HepG2 (cell line): ENCODE data around the gene BPIFB2. TPM values are rescaled to one million over a fixed set of nuclear protein-coding genes. Genes with fewer than 3 reads are reported as not detected.

Experiments used
- ASH2L ChIP-seq: fragments of 300-600, 200-600 bp; sonication (generic); IDR thresholded peaks from 2 replicates; pipeline ENCODE4 v1.7.0; 2017; ENCODE audit warnings: low read depth, mild to moderate bottlenecking, moderate library complexity, mixed read lengths, low read length; ENCODE audit not compliant: insufficient read length
- ATF1 ChIP-seq: IDR thresholded peaks from 2 replicates; pipeline ENCODE4 v1.6.1; 2016; ENCODE audit warnings: mild to moderate bottlenecking, control low read depth
- CREM ChIP-seq, 2 experiments: sonication (generic) in 1 of 2; formaldehyde crosslinking in 1 of 2; IDR thresholded peaks; 2 replicates each; pipeline versions ENCODE4 v1.4.0 to v1.6.1; 2016 to 2020; ENCODE audit warnings: antibody characterized with exemption in 1 of 2, mild to moderate bottlenecking in 1 of 2, missing genetic modification reagents in 1 of 2
- ESRRA ChIP-seq: sonication (generic); formaldehyde crosslinking; IDR thresholded peaks from 2 replicates; pipeline ENCODE4 v1.5.1; 2020; ENCODE audit warnings: mild to moderate bottlenecking, low read depth, missing genetic modification reagents
- HNRNPLL ChIP-seq: fragments of 200-400 bp; formaldehyde crosslinking; IDR thresholded peaks from 2 replicates; pipeline ENCODE4 v1.6.1; 2017; ENCODE audit warnings: mild to moderate bottlenecking, low read depth, low read length; ENCODE audit not compliant: poor library complexity, severe bottlenecking
- NR1H2 ChIP-seq: sonication (generic); formaldehyde crosslinking; IDR thresholded peaks from 2 replicates; pipeline ENCODE4 v1.8.1; 2022; ENCODE audit warnings: low read depth, missing genetic modification reagents, borderline replicate concordance
- PRMT3 ChIP-seq: sonication (generic); formaldehyde crosslinking; IDR thresholded peaks from 2 replicates; pipeline ENCODE4 v1.8.1; 2022; ENCODE audit warnings: low read depth, mild to moderate bottlenecking, moderate library complexity, missing genetic modification reagents, borderline replicate concordance
- SOX5 ChIP-seq: IDR thresholded peaks from 2 replicates; pipeline ENCODE4 v1.6.1; 2016; ENCODE audit warnings: borderline replicate concordance
- SP2 ChIP-seq: sonication (generic); formaldehyde crosslinking; IDR thresholded peaks from 2 replicates; pipeline ENCODE4 v1.5.1; 2020; ENCODE audit warnings: mild to moderate bottlenecking, missing genetic modification reagents
- STAG1 ChIP-seq: sonication (generic); formaldehyde crosslinking; IDR thresholded peaks from 2 replicates; pipeline ENCODE4 v1.4.0; 2020; ENCODE audit warnings: missing genetic modification reagents
- TBP ChIP-seq: sonication (generic); formaldehyde crosslinking; IDR thresholded peaks from 2 replicates; pipeline ENCODE4 v1.5.0; 2020; ENCODE audit warnings: missing genetic modification reagents
- YY1 ChIP-seq: IDR thresholded peaks from 2 replicates; pipeline ENCODE4 v1.6.1; 2011; ENCODE audit warnings: low read length, low read depth, moderate library complexity, mild to moderate bottlenecking; ENCODE audit not compliant: insufficient read depth, insufficient replicate concordance
- ZBTB20 ChIP-seq: sonication (generic); formaldehyde crosslinking; IDR thresholded peaks from 2 replicates; pipeline ENCODE4 v1.8.1; 2023; ENCODE audit warnings: missing genetic modification reagents, low read depth, mild to moderate bottlenecking, borderline replicate concordance
- ZBTB7A ChIP-seq: sonication (generic); formaldehyde crosslinking; IDR thresholded peaks from 2 replicates; pipeline ENCODE4 v1.8.0; 2022; ENCODE audit warnings: mild to moderate bottlenecking, missing genetic modification reagents
- ZNF224 ChIP-seq: sonication (generic); formaldehyde crosslinking; IDR thresholded peaks from 2 replicates; pipeline ENCODE4 v1.5.0; 2020; ENCODE audit warnings: mild to moderate bottlenecking, missing genetic modification reagents
- ZNF431 ChIP-seq: sonication (generic); formaldehyde crosslinking; IDR thresholded peaks from 2 replicates; pipeline ENCODE4 v1.9.0; 2022; ENCODE audit warnings: missing genetic modification reagents, low read depth, mild to moderate bottlenecking, borderline replicate concordance
- ZNF83 ChIP-seq: sonication (generic); formaldehyde crosslinking; IDR thresholded peaks from 2 replicates; pipeline ENCODE4 v1.4.0; 2020; ENCODE audit warnings: missing genetic modification reagents, mild to moderate bottlenecking, borderline replicate concordance
- ZNF883 ChIP-seq: sonication (generic); formaldehyde crosslinking; IDR thresholded peaks from 2 replicates; pipeline ENCODE4 v1.5.1; 2020; ENCODE audit warnings: mild to moderate bottlenecking, missing genetic modification reagents; ENCODE audit errors: not compliant biosample characterization
- ZSCAN31 ChIP-seq: sonication (generic); formaldehyde crosslinking; IDR thresholded peaks from 2 replicates; pipeline ENCODE4 v1.5.0; 2020; ENCODE audit warnings: low read depth, mild to moderate bottlenecking, missing genetic modification reagents
- polyA plus RNA-seq, 8 experiments: library from polyadenylated mRNA; depleted of rRNA in 3 of 8; stranded (reverse) in 7 of 8; unstranded in 1 of 8; fragments of >200 nt; fragmentation: Illumina TruSeq in 4 of 8; extraction: Trizol in 4 of 8; gene quantifications; 2 replicates each; pipeline versions ENCODE4 v1.2.1 to v1.2.3, GENCODE V29; 2011 to 2016; ENCODE audit warnings: low read depth in 4 of 8, missing spikeins in 1 of 8, mixed read lengths in 1 of 8; ENCODE audit not compliant: insufficient read depth in 1 of 8
- total RNA-seq, 5 experiments: library from RNA; depleted of rRNA; stranded (reverse); fragments of >200 nt; fragmentation: Illumina TruSeq; extraction: Trizol; gene quantifications; 2 replicates each; pipeline ENCODE4 v1.2.3, GENCODE V29; 2016; ENCODE audit warnings: low read depth in 1 of 5
- TF ChIP-seq, protein P1 (sequence below): sonication (generic); formaldehyde crosslinking; IDR thresholded peaks from 2 replicates; pipeline ENCODE4 v1.8.0; 2022; ENCODE audit warnings: mild to moderate bottlenecking, missing genetic modification reagents, moderate library complexity
- TF ChIP-seq, protein P2 (sequence below): sonication (generic); formaldehyde crosslinking; IDR thresholded peaks from 2 replicates; pipeline ENCODE4 v1.8.0; 2022; ENCODE audit warnings: missing genetic modification reagents, mild to moderate bottlenecking, moderate library complexity, borderline replicate concordance
- TF ChIP-seq, protein P3 (sequence below): sonication (generic); formaldehyde crosslinking; IDR thresholded peaks from 2 replicates; pipeline ENCODE4 v1.4.0; 2020; ENCODE audit warnings: missing genetic modification reagents

The BPIFB2 gene
- total and polyA plus RNA-seq, 2 of the 13 experiments (the other 11 are each of a cell fraction or from before 2014, with no cell fraction given): 54.5 to 902 TPM

DNA sequence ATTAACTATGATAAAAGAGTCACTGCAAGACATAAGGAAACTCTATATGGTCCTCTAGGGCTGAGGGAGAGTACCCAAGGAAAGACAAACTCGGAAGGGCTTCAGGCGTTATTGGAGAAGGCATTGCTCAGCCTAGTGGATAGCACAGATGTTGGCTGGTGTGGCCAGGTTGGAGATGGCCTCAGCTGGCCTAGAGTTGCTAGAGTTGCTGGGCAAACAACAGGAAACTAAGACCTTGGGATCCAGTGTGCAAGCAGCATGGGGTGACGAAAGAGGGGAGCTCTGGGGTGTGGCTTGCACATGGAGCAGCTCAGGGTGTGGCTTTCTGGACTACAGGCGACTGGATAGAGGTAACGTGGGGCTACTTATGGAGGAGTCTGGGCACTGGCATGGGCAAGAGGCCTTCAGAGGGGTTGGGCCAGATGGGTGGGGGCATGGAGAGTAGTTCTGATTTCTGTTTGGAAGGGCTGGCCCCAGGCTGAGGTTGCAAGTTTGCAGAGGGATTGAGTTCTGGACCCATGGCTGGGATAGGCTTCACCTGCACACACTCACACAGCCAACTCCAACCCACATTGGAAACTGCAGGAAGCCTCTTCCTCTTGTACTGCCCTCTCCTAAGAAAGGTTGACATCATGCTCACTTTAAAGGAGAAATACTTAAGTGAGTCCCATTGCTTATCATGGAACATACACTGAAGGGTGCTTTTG, 18.7 kb downstream of the BPIFB2 start (continued):
- peak; percentile 81; the same call in 1 of the 2 replicates for TF ChIP-seq PRMT3 (CRISPR knock-in tag)
- TF ChIP-seq SP2: no peak
- TF ChIP-seq, protein P1, sequence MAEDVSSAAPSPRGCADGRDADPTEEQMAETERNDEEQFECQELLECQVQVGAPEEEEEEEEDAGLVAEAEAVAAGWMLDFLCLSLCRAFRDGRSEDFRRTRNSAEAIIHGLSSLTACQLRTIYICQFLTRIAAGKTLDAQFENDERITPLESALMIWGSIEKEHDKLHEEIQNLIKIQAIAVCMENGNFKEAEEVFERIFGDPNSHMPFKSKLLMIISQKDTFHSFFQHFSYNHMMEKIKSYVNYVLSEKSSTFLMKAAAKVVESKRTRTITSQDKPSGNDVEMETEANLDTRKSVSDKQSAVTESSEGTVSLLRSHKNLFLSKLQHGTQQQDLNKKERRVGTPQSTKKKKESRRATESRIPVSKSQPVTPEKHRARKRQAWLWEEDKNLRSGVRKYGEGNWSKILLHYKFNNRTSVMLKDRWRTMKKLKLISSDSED (CRISPR knock-in tag): peak; percentile 84; the same call in 1 of the 2 replicates
- peak; percentile 15 for TF ChIP-seq HNRNPLL
- TF ChIP-seq ZNF431 (CRISPR knock-in tag): no peak
- no peak for TF ChIP-seq ZNF83 (CRISPR knock-in tag)
- TF ChIP-seq ZSCAN31 (CRISPR knock-in tag): no peak; the same call in 1 of the 2 replicates
- TF ChIP-seq YY1: peak; percentile 18
- TF ChIP-seq TBP: no peak
- TF ChIP-seq ZBTB20 (CRISPR knock-in tag): no peak
- TF ChIP-seq SOX5 (CRISPR knock-in tag): peak; percentile 30; the same call in 1 of the 2 replicates
- TF ChIP-seq, protein P2, sequence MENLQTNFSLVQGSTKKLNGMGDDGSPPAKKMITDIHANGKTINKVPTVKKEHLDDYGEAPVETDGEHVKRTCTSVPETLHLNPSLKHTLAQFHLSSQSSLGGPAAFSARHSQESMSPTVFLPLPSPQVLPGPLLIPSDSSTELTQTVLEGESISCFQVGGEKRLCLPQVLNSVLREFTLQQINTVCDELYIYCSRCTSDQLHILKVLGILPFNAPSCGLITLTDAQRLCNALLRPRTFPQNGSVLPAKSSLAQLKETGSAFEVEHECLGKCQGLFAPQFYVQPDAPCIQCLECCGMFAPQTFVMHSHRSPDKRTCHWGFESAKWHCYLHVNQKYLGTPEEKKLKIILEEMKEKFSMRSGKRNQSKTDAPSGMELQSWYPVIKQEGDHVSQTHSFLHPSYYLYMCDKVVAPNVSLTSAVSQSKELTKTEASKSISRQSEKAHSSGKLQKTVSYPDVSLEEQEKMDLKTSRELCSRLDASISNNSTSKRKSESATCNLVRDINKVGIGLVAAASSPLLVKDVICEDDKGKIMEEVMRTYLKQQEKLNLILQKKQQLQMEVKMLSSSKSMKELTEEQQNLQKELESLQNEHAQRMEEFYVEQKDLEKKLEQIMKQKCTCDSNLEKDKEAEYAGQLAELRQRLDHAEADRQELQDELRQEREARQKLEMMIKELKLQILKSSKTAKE: peak; percentile 10; the same call in 1 of the 2 replicates
- no peak for TF ChIP-seq ASH2L
- TF ChIP-seq, protein P3, sequence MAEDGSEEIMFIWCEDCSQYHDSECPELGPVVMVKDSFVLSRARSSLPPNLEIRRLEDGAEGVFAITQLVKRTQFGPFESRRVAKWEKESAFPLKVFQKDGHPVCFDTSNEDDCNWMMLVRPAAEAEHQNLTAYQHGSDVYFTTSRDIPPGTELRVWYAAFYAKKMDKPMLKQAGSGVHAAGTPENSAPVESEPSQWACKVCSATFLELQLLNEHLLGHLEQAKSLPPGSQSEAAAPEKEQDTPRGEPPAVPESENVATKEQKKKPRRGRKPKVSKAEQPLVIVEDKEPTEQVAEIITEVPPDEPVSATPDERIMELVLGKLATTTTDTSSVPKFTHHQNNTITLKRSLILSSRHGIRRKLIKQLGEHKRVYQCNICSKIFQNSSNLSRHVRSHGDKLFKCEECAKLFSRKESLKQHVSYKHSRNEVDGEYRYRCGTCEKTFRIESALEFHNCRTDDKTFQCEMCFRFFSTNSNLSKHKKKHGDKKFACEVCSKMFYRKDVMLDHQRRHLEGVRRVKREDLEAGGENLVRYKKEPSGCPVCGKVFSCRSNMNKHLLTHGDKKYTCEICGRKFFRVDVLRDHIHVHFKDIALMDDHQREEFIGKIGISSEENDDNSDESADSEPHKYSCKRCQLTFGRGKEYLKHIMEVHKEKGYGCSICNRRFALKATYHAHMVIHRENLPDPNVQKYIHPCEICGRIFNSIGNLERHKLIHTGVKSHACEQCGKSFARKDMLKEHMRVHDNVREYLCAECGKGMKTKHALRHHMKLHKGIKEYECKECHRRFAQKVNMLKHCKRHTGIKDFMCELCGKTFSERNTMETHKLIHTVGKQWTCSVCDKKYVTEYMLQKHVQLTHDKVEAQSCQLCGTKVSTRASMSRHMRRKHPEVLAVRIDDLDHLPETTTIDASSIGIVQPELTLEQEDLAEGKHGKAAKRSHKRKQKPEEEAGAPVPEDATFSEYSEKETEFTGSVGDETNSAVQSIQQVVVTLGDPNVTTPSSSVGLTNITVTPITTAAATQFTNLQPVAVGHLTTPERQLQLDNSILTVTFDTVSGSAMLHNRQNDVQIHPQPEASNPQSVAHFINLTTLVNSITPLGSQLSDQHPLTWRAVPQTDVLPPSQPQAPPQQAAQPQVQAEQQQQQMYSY (CRISPR knock-in tag): no peak
- TF ChIP-seq ZNF224 (CRISPR knock-in tag): no peak
- peak; percentile 9; the same call in 1 of the 2 replicates for TF ChIP-seq ESRRA (CRISPR knock-in tag)
- TF ChIP-seq ZBTB7A (CRISPR knock-in tag): 0 out of 2 replicates have a peak, but pooled peaks have one; percentile 51
- TF ChIP-seq ATF1 (CRISPR knock-in tag): no peak
- 0 out of 2 replicates have a peak, but pooled peaks have one; percentile 81 for TF ChIP-seq NR1H2 (CRISPR knock-in tag)
- TF ChIP-seq ZNF883 (CRISPR knock-in tag): no peak
- TF ChIP-seq CREM (IDR thresholded peaks at IDR 0.05): no peak; the same call in 1 of the 2 replicates
- TF ChIP-seq CREM (CRISPR knock-in tag; IDR thresholded peaks at IDR 0.05): no peak
- no peak for TF ChIP-seq STAG1
